Diencephalon (tissue), 1 donor: ENCODE data around the gene PDE8A. TPM values are rescaled to one million over a fixed set of nuclear protein-coding genes. Genes with fewer than 3 reads are reported as not detected.

Experiments
- small RNA-seq: library from RNA; depleted of rRNA; stranded (forward); fragments of <200 nt; gene quantifications from one replicate; pipeline ENCODE3, GENCODE V24; 2014
- total RNA-seq: library from RNA; depleted of rRNA; stranded (reverse); fragments of >200 nt; gene quantifications from one replicate; pipeline ENCODE4 v1.2.3, GENCODE V29; 2014

PDE8A gene, protein sequence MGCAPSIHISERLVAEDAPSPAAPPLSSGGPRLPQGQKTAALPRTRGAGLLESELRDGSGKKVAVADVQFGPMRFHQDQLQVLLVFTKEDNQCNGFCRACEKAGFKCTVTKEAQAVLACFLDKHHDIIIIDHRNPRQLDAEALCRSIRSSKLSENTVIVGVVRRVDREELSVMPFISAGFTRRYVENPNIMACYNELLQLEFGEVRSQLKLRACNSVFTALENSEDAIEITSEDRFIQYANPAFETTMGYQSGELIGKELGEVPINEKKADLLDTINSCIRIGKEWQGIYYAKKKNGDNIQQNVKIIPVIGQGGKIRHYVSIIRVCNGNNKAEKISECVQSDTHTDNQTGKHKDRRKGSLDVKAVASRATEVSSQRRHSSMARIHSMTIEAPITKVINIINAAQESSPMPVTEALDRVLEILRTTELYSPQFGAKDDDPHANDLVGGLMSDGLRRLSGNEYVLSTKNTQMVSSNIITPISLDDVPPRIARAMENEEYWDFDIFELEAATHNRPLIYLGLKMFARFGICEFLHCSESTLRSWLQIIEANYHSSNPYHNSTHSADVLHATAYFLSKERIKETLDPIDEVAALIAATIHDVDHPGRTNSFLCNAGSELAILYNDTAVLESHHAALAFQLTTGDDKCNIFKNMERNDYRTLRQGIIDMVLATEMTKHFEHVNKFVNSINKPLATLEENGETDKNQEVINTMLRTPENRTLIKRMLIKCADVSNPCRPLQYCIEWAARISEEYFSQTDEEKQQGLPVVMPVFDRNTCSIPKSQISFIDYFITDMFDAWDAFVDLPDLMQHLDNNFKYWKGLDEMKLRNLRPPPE
- total RNA-seq, result 31.1 TPM

GRCh38 chr15:84981711-84982300, at the start of gene PDE8A:
Gene PDE8A, plus strand, starts transcription at chr15:84981856. Its CDS starts 307 bp downstream, at chr15:84982163.

Small RNAs within 50 kb of the gene (small RNA-seq; reads per million reads assigned to genes)
- gene AC044860.2 (not detected), gene RNU6-339P (not detected), gene RNU6-796P (not detected)

Other genes starting within 250 kb of the PDE8A start
- 7.2 TPM for gene ZNF592, start 233.3 kb upstream of the PDE8A start, total RNA-seq
- gene ALPK3, start 164.5 kb upstream of the PDE8A start, total RNA-seq, result 2.5 TPM
- 0.23 TPM for gene SLC28A1, start 97.2 kb upstream of the PDE8A start, total RNA-seq